Lung (tissue), 12 donors: ENCODE results near the gene MAN2A1. TPM values are rescaled to one million over a fixed set of nuclear protein-coding genes. Genes with fewer than 3 reads are reported as not detected.
A peak's percentile ranks its signal among the peaks of the same experiment; 100 is the strongest.

Experiments used
- ATAC-seq: fragments of 200-7000 bp; cut with Tn5 transposase; one replicate; pipeline ENCODE4 v1.9.1; 2020; ENCODE audit warnings: moderate number of reproducible peaks; ENCODE audit not compliant: insufficient read depth, low FRiP score
- DNase-seq, 3 donors: peaks; one replicate each; pipeline ENCODE4 v3.0.0-alpha.2; 2013 to 2017
- H3K27ac ChIP-seq, 2 donors: one replicate each; pipeline ENCODE4 v1.5.1; 2013; ENCODE audit warnings: mild to moderate bottlenecking in 2 of 2, moderate library complexity in 2 of 2, control low read depth in 1 of 2, inconsistent platforms in 1 of 2, low read depth in 1 of 2, low read length in 1 of 2
- H3K27me3 ChIP-seq, 3 donors: one replicate each; pipeline ENCODE4 v1.5.1; 2013; ENCODE audit warnings: low read length in 2 of 3; ENCODE audit not compliant: control insufficient read depth in 3 of 3, insufficient read depth in 3 of 3
- H3K36me3 ChIP-seq, 4 donors: one replicate each; pipeline ENCODE4 v1.5.1; 2013; ENCODE audit warnings: low read length in 4 of 4, mild to moderate bottlenecking in 1 of 4, moderate library complexity in 1 of 4; ENCODE audit not compliant: control insufficient read depth in 4 of 4, insufficient read depth in 4 of 4
- H3K4me1 ChIP-seq, 5 donors: one replicate each; pipeline ENCODE4 v1.5.1; 2013; ENCODE audit warnings: low read length in 5 of 5, mild to moderate bottlenecking in 2 of 5, moderate library complexity in 1 of 5; ENCODE audit not compliant: control insufficient read depth in 5 of 5, insufficient read depth in 5 of 5
- H3K4me3 ChIP-seq: one replicate; pipeline ENCODE4 v1.5.1; 2013; ENCODE audit warnings: mild to moderate bottlenecking, control low read depth, moderate library complexity
- H3K9ac ChIP-seq, 2 donors: one replicate each; pipeline ENCODE4 v1.5.1; 2013; ENCODE audit warnings: low read length in 2 of 2, control low read depth in 1 of 2; ENCODE audit not compliant: insufficient read depth in 1 of 2
- H3K9me3 ChIP-seq, 4 donors: one replicate each; pipeline ENCODE4 v1.5.1; 2013; ENCODE audit warnings: low read length in 3 of 4, mild to moderate bottlenecking in 1 of 4, moderate library complexity in 1 of 4; ENCODE audit not compliant: control insufficient read depth in 4 of 4, insufficient read depth in 3 of 4
- CTCF ChIP-seq: IDR thresholded peaks from 2 replicates; pipeline ENCODE4 v1.5.1; 2012; ENCODE audit warnings: mild to moderate bottlenecking; ENCODE audit errors: control extremely low read depth, extremely low read depth
- WGBS, 2 donors: extraction: QIAGEN DNeasy Blood & Tissue Kit; methylation state at CpG; one replicate each; pipeline ENCODE4 v1.1.7; 2013; 5-methylcytosine and 5-hydroxymethylcytosine counted together
- polyA plus RNA-seq, 2 donors: library from polyadenylated mRNA; stranded (reverse); fragments of 200-250 nt; gene quantifications; one replicate each; pipeline ENCODE4 v1.2.1, GENCODE V29; 2013
- total RNA-seq, 2 donors: library from RNA; depleted of rRNA in 1 of 2; stranded (reverse); fragments of >200 nt in 1 of 2; gene quantifications; one replicate each; pipeline ENCODE4 v1.2.1, GENCODE V29; 2014 to 2021
- donor health status: control.
- donor health status: control.
- donor health status: Bipolar disorder and iron deficiency.
- donor health status: healthy.
- donor health status: DM: yes; HTN: yes; CAD: no.

MAN2A1 gene
- total and polyA plus RNA-seq, 4 donors, result 7.8 to 65.1 (median 25.3) TPM

- H3K4me1 ChIP-seq, result no peaks in the 10 kb centered on the region
- ATAC-seq (no peak), DNase-seq (no peak)
- H3K9ac ChIP-seq, result no peak overlapping the region
- no peaks in the 10 kb centered on the region for H3K27me3 ChIP-seq
- no peak for TF ChIP-seq CTCF
- 94 to 98% methylated on average over 1 of the region's 1 CpG for WGBS, 2 donors
- no peak overlapping the region for H3K4me3 ChIP-seq
- no peaks in the 10 kb centered on the region for H3K9me3 ChIP-seq
- H3K36me3 ChIP-seq, result peaks cover 3 to 18% (median 8%) of the 10 kb centered on the region in 4 donors
- no peak overlapping the region for H3K27ac ChIP-seq
Observed at GRCh38 chr5:109838157-109838556, 148.4 kb downstream of the MAN2A1 start.

GRCh38 chr5:109844148-109844547, 154.4 kb downstream of the MAN2A1 start:
- 93 to 95% methylated on average over 4 of the region's 4 CpGs for WGBS, 2 donors
- no peaks in the 10 kb centered on the region for H3K9me3 ChIP-seq
- ATAC-seq (no peak), DNase-seq (peak in 1 of 3 donors; percentile 16)
- H3K36me3 ChIP-seq, result peaks cover 9 to 19% (median 16%) of the 10 kb centered on the region in 4 donors
- no peaks in the 10 kb centered on the region for H3K27me3 ChIP-seq
- no peak overlapping the region for H3K4me3 ChIP-seq
- H3K9ac ChIP-seq, result no peak overlapping the region
- no peak for TF ChIP-seq CTCF
- H3K4me1 ChIP-seq, result no peaks in the 10 kb centered on the region
- H3K27ac ChIP-seq, result no peak overlapping the region

- no peak overlapping the region for H3K4me3 ChIP-seq
- H3K36me3 ChIP-seq, result peaks cover 9 to 21% (median 16%) of the 10 kb centered on the region in 4 donors
- H3K4me1 ChIP-seq, result no peaks in the 10 kb centered on the region
- H3K9me3 ChIP-seq, result no peaks in the 10 kb centered on the region
- TF ChIP-seq CTCF, result no peak
- DNase-seq, result no peak
- H3K27ac ChIP-seq, result no peak overlapping the region
- WGBS, 2 donors, result 74% methylated on average over 4 of the region's 4 CpGs
- H3K27me3 ChIP-seq, result no peaks in the 10 kb centered on the region
- H3K9ac ChIP-seq, result no peak overlapping the region
- ATAC-seq, result no peak
Observed at GRCh38 chr5:109844695-109845094, 155.0 kb downstream of the MAN2A1 start.

GRCh38 chr5:109848130-109848529, 158.4 kb downstream of the MAN2A1 start:
- no peak overlapping the region for H3K4me3 ChIP-seq
- H3K9me3 ChIP-seq, result no peaks in the 10 kb centered on the region
- no peak overlapping the region for H3K9ac ChIP-seq
- H3K4me1 ChIP-seq, result no peaks in the 10 kb centered on the region
- TF ChIP-seq CTCF, result no peak
- H3K27ac ChIP-seq, result no peak overlapping the region
- no peak for DNase-seq
- H3K36me3 ChIP-seq, result peaks cover 6 to 23% (median 16%) of the 10 kb centered on the region in 4 donors
- WGBS, 2 donors, result 98 to 99% methylated on average over 3 of the region's 3 CpGs
- H3K27me3 ChIP-seq, result no peaks in the 10 kb centered on the region
- ATAC-seq, result no peak
